HCEC 1CT (cell line): ENCODE results near the gene CHCHD6.

Source experiments
- DNase-seq: peaks from one replicate; pipeline ENCODE4 v3.0.0-alpha.2; 2017

CHCHD6 gene

DNA sequence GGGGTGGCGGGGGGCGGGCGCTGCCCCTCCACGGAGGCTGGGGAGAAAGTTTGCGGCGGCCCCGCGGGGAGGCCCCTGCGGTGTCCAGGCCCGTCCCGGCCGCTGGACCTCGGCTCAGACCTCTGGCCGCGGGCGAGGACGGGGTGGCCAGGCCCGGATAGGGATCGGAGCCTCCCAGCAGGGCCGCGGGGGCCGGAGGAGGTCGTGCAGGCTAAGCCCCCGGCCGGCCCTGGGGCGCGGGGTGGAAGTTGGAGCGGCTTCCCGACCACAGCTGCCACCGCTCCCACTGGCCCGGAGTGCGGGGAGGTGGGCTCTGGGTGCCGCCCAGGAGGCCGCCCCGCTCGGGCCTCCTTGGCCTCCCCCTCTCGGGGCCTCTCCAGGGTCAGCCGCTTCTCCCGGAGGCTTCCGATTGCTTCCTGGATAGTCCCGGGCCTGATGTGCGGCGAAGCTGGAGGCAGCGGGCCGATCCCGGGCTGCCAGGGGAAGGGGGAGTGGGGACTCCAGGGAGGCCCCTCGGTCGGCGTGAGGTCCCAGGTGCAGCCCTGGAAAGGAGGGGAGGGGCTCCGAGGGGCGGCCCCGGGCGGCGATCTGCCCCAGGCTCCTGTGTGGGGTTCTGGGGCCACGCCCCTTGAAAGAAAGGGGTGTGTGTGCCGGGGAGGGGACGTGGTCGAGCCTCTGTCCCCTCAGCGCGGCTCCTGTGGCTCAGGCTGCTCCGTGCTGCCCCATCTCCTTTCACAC is 279.8 kb downstream of the CHCHD6 start:
- peak; percentile 11 for DNase-seq

DNA sequence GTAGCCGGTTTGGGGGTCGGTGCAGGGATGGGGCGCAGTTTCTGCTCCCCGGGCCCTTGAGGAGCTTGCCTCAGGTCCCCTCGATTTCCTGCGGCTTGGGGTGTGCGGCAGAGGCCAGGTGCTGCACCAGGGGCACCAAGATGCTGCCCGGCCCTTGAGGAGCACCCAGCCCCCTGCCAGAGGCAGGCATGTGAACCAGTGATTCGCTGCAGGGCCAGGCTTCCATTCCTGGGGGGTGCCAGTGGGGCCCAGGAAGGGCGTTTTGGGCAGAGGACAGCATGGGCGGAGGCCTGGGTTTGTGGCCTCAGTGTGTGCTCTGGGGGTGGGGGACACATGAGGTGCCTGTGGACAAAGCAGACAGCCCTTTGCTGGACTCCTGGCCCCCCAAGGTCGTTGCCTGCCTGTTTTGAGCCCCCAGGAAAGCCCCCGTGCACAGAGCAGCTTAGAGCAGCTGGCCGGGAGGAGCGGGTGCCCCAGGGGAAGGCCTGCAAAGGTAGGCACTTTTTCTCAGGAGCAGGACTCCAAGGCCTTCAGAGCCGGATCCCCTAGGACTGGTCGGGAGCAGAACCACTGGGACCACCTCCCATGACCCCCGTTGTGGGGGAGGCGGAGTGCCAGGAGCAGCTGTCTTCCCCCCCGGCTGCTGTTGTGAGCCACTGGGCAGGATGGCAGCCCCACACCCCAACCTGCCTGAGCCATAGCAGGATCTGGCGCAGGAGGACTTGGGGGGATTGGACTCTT is 280.5 kb downstream of the CHCHD6 start:
- DNase-seq: no peak

- DNase-seq: no peak
These were observed 281.3 kb downstream of the CHCHD6 start for GRCh38 chr3:126985132-126985985.

GRCh38 chr3:126986001-126986400 is 282.0 kb downstream of the CHCHD6 start:
- no peak for DNase-seq

DNA sequence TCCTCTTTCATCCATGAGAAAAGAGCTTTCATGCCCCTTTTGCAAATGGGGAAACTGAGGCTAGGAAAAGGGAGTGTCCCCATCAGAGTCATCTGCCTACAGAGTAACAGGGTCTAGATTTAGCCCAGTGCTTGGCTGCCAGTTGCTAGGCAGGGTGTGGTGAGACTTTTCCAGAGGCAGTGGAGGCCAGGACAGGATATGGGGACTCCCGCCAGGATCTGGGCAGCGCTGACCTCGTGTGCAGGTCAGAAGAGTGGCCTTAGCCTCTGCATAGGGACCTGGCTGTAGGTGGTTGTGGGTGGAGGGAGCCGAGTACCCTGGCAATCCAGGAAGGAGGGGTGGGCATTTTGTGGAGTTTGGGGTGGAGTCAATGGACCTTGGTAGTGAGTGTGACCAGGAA is 283.1 kb downstream of the CHCHD6 start:
- no peak for DNase-seq

DNA sequence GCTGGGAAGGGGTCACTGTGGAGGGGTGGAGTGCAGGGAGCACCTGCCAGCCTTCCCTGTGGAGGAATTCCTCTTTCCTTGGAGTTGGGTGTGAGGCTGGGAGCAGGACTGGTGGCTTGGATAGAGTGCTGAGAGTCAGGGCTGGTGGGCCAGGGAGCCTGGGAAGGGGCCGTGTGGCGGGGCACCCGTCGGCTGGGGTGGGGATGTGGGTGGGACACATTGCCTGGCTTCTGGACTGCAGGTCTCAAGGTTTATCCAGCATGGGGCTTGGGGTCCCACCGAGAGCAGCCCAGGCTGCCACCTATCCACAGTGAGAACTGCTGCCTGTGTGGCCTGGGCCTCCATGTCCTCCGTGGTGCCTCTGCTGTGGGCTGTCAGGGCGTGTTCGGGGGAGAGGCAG is 283.6 kb downstream of the CHCHD6 start:
- DNase-seq: no peak

GRCh38 chr3:126988451-126989021 is 284.5 kb downstream of the CHCHD6 start:
- no peak for DNase-seq

GRCh38 chr3:126989316-126990023 is 285.4 kb downstream of the CHCHD6 start:
- DNase-seq: no peak

GRCh38 chr3:126990024-126990700 is 286.1 kb downstream of the CHCHD6 start:
- DNase-seq: no peak

DNA sequence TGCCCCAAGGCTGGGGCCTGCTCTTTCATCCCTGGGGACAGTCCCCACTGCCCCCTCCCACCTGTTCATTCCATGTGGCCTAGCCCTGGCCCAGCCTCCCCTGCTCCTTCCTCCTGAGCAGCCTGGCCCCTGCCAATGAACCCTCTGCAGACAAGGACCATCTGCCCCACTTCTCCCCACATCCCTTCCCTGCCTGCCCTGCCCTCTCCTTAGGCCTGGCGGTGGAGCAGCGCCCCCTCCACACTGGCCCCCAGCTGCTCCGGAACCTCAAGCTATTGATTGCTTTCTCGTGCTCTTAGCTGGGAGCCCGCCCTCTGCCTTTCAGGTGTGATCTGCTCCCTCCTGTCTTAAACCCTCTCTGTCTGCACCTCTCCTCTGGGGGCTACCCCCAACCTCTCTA is 286.9 kb downstream of the CHCHD6 start:
- no peak for DNase-seq

DNA sequence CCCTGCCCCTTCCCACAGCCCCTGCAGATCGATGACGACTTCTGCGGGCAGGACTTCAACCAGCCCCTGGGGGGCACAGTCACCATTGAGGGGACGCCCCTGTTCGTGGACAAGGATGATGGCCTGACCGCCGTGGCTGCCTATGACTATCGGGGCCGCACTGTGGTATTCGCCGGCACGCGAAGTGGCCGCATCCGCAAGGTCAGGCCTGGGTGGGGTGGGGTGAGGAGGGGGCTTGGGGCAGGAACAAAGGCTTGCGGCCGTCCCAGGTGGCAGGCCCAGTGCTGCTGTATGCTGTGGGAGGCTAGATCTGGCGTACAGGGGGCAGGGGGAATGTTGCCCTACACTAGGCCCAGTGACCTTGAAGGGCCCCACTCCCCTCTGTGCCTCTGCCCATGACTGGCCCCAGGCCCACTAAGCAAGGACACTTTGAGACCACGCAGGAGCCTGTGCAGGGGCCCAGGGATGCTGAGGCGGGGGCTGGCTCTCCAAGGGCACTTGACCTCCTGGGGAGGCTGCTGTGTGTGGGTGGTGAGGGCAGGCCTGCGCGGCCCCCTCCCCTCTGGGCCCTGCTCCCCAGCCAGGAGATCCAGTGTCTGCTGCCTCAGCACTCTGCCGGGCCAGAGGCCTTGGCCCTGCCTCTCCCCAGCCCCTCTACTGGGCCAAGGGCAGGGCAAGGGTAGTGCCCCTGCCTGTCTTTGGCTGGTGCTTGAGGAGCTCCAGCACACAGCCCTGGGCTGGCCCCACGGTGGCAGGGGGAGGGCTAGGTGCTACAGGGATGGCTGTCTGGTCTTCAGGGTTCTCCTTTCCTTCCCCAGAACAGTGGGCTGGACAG is 287.5 kb downstream of the CHCHD6 start:
- DNase-seq: no peak

GRCh38 chr3:126992216-126992615 is 288.2 kb downstream of the CHCHD6 start:
- no peak for DNase-seq

DNA sequence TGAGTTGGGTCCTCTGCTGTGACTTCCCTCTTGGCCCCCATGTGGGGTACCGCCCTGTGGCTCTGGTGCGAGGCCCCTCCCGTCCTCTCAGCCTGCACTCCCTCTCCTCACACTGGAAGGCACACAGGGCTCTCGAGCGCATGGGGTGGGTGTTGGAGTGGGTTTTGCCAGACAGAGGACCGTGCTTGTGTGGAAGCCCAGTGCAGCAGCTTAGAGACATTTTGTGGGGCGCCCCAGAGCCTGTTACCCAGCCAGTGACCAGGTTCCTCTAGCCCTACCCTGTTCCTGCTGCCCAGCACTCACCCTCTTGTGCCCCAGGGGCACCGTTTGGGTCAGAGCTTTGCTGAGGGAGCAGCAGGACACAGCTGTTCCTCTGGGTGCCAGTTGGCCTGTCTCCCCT is 288.7 kb downstream of the CHCHD6 start:
- no peak for DNase-seq

DNA sequence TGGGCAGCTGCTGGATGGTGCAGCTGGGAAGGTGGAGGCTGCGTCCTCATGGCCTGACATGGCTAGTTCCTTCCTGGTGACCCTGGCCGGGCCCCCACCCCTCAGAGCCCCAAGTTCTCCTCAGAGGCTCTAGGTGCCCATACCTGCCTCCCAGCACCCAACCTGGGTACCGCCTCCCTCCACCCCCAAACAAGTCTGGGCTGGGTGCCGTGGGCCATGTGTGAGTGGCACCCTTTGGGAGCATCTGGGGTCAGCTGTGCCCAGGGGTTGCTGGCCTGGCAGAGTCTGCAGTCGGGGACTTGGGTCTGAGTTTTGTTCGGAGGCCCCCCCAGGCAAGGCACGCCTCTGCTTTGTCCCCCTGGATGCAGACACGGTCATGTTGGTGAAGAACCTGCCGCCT is 289.4 kb downstream of the CHCHD6 start:
- DNase-seq: no peak

DNA sequence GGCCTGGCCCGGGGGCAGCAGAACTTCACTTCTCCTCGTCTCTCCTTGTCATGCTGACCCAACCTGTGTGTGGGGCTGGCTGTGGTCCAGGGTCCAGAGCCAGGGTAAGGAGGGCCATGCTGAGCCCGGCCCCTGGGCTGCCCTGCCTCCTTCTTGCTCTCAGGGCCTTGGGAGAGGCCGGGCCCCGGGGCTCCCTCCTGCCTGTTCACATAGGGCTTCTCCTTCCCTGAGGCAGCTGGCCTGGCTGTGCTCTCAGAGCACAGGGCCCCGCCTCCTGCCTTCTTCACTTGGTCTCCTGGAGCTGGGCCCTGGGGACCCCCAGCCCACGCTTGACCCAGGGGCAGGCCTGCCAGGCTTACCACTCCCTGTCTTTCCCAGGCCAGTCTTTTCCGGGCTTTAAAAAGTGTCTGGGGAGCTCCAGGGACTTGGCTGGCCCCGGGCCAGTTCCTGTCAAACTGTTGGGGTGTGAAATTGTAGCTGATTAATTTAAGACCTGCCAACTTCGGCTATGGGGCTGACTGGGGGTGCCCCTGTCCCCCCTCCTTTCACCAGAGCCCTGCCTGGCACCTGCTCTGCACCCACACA is 290.7 kb downstream of the CHCHD6 start:
- no peak for DNase-seq

GRCh38 chr3:126995254-126995780 is 291.3 kb downstream of the CHCHD6 start:
- DNase-seq: no peak

DNA sequence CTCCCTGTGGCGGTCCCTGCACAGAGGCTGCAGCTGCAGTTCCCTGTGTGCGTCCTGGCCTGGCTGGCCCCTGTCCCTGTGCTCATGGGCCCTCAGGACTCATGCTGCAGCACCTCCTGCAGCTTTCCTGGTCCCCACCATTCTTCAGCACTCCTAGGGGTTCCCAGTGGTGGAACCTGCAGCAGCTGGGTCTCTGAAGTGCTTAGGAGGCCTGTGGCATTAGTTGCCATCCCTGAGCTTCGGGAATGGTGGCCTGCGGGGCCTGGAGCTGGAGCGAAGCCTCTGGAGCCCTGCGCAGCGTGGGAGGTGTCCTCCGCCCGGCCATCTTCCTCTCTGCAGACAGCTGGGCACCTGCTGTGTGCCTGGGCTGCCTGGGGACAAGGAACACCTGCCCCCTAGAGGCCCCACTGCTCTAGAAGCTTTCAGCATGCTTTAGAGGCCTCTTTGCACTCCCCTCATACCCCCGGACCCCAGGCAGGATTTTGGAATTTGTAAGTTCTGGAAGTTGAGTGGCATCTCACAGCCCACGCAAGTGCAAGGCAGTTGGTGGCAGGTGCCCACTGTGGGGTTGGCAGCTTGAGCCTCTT is 292.0 kb downstream of the CHCHD6 start:
- DNase-seq: no peak

DNA sequence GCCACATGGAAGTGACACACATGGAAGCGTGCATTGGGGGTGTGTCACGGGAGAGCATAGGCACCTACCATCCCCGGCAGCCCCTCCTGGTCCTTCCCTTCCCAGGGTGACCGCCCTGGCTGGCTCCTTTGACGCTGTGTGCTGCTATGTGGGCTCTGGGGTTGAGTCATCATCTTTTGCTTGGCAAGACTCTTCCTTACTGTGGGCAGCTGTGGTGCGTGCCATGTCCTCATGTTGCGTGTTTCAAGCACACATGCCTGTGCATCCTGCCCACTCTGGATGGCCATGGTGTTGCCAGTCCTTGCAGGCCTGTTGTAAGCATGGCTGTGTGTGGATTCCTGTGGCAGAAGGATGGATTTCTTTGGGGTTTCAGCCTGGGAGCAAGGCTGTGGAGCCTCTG is 292.9 kb downstream of the CHCHD6 start:
- no peak for DNase-seq

DNA sequence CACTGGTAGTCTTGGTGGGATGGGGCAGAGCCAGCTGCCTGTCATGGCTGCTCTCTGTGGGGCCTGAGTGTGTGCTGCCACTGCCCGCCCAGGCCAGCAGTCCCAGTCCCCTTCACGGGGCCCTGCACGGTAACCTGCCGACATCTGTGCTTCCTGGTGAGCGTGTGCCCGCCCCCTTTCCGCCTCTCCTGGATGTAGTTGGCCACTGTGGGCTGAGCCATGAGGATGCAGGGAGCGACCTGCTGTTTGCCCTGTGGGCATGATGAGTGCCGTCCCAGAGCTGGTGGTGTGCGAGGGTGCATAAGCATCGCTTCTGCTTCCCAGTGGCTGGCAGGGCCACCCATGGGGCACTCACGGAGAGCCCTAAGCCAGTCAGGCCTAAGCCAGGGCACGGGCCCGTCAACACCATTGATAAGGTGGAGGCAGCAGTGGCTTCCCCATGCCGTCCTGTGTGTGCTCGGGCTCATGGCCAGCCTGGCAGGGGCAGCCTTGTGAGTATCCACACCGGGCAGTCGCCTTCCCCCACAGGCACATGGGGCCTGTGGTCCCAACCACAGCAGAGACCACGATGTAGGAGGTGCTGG is 293.5 kb downstream of the CHCHD6 start:
- DNase-seq: no peak

- DNase-seq: no peak
These were observed 294.3 kb downstream of the CHCHD6 start for GRCh38 chr3:126998320-126998719.
